K562 (cell line): Measurements from ENCODE around the gene ITPA. TPM values are rescaled to one million over a fixed set of nuclear protein-coding genes. Genes with fewer than 3 reads are reported as not detected.

ENCODE experiments used
- ATAC-seq: fragments of 200-7000 bp; cut with Tn5 transposase; 3 replicates; pipeline ENCODE4 v1.9.1; 2020; ENCODE audit warnings: moderate library complexity
- BruUV-seq: library from RNA; stranded (reverse); fragments of 400-500 nt; replicated peaks from 2 replicates; lab custom pipeline; 2021; lab: Mats Ljungman, UMichigan
- CTCF ChIA-PET: fragments of 300-600 bp; formaldehyde crosslinking; extraction: SDS; loops from one replicate; lab custom pipeline; 2021; ENCODE audit warnings: low intra/inter-chr PET ratio; lab: Yijun Ruan, JAX
- POLR2A ChIA-PET: fragments of 300-600, 350-650 bp; sonication (Branson Sonifier 250); formaldehyde crosslinking; extraction: SDS; loops from one replicate; lab custom pipeline; 2021; ENCODE audit warnings: antibody characterized with exemption, inconsistent platforms; lab: Yijun Ruan, JAX
- DNase-seq, 4 experiments: peaks; one replicate each; pipeline versions ENCODE4 v3.0.0 to v3.0.0-alpha.2; 2011 to 2018; ENCODE audit warnings: low spot score in 3 of 4, mixed read lengths in 3 of 4; ENCODE audit errors: extremely low read depth in 1 of 4
- FAIRE-seq: peaks from 2 replicates; lab custom pipeline; 2011; peaks lifted over from hg19 to GRCh38; lab: Jason Lieb, UNC
- H2AFZ ChIP-seq: 2 replicates; pipeline ENCODE4 v1.6.0; 2011; ENCODE audit warnings: low read depth, low read length, control low read depth, inconsistent platforms
- H3K27ac ChIP-seq: fragments of 200-600 bp; 3 replicates; pipeline ENCODE4 v1.8.0; 2011; ENCODE audit warnings: low read depth, mild to moderate bottlenecking, control low read depth, inconsistent platforms, low read length, moderate library complexity, mixed read lengths; ENCODE audit errors: extremely low read depth
- H3K27me3 ChIP-seq, 2 experiments: fragments of 300-600 bp in 1 of 2; 2 replicates in 1 of 2; 3 replicates in 1 of 2; pipeline versions ENCODE4 v1.6.0 to v1.8.0; 2011; ENCODE audit warnings: inconsistent platforms in 2 of 2, low read length in 2 of 2, mild to moderate bottlenecking in 1 of 2, mixed read lengths in 1 of 2, moderate library complexity in 1 of 2; ENCODE audit not compliant: control insufficient read depth in 2 of 2, insufficient read depth in 2 of 2
- H3K36me3 ChIP-seq: fragments of 300-600 bp; 3 replicates; pipeline ENCODE4 v1.8.0; 2011; ENCODE audit warnings: mild to moderate bottlenecking, low read length, inconsistent platforms; ENCODE audit not compliant: control insufficient read depth, insufficient read depth
- H3K4me1 ChIP-seq, 2 experiments: fragments of 200-600 bp in 1 of 2; replicated peaks in 1 of 2; 2 replicates in 1 of 2; 3 replicates in 1 of 2; pipeline versions ENCODE4 v1.5.1 to v1.8.0; 2011; ENCODE audit warnings: inconsistent platforms in 2 of 2, low read length in 2 of 2, mild to moderate bottlenecking in 1 of 2, mixed read lengths in 1 of 2, moderate library complexity in 1 of 2; ENCODE audit not compliant: control insufficient read depth in 2 of 2, insufficient read depth in 2 of 2
- H3K4me2 ChIP-seq: 2 replicates; pipeline ENCODE4 v1.6.1; 2011; ENCODE audit warnings: low read length, control low read depth, inconsistent platforms, mixed read lengths; ENCODE audit not compliant: insufficient read depth
- H3K4me3 ChIP-seq: fragments of 200-600 bp; sonication (generic), shearing (Covaris generic); 2 replicates; pipeline ENCODE4 v1.5.1; 2016; ENCODE audit warnings: control low read depth, inconsistent platforms
- H3K79me2 ChIP-seq: fragments of 200-600 bp; 3 replicates; pipeline ENCODE4 v1.8.0; 2011; ENCODE audit warnings: low read length, inconsistent platforms; ENCODE audit not compliant: control insufficient read depth, insufficient read depth
- H3K9ac ChIP-seq, 2 experiments: 2 replicates each; pipeline versions ENCODE4 v1.6.0 to v1.6.1; 2011; ENCODE audit warnings: low read depth in 2 of 2, low read length in 2 of 2, control low read depth in 1 of 2, inconsistent platforms in 1 of 2, mild to moderate bottlenecking in 1 of 2, mixed read lengths in 1 of 2; ENCODE audit not compliant: insufficient read depth in 1 of 2
- H3K9me1 ChIP-seq: one replicate; pipeline ENCODE4 v1.6.0; 2011; ENCODE audit warnings: inconsistent platforms, mild to moderate bottlenecking, low read length, moderate library complexity; ENCODE audit not compliant: control insufficient read depth, insufficient read depth
- H3K9me3 ChIP-seq: replicated peaks from 2 replicates; pipeline ENCODE4 v1.5.1; 2011; ENCODE audit warnings: low read depth, low read length, inconsistent platforms; ENCODE audit not compliant: control insufficient read depth, insufficient read depth
- H4K20me1 ChIP-seq: replicated peaks from 2 replicates; pipeline ENCODE4 v1.6.1; 2011; ENCODE audit warnings: low read length, inconsistent platforms, mixed read lengths; ENCODE audit not compliant: control insufficient read depth, insufficient read depth
- CBFA2T3 ChIP-seq: fragments of 450-650 bp; IDR thresholded peaks from 2 replicates; pipeline ENCODE4 v1.6.1; 2017
- CHD4 ChIP-seq: fragments of 200-600 bp; sonication (generic); IDR thresholded peaks from 3 replicates; pipeline ENCODE4 v1.6.1; 2012; ENCODE audit warnings: low read depth, mild to moderate bottlenecking, mixed read lengths, low read length, inconsistent platforms; ENCODE audit not compliant: insufficient read depth, insufficient replicate concordance, poor library complexity, severe bottlenecking
- EGR1 ChIP-seq: fragments of 450-650 bp; conservative IDR thresholded peaks from 2 replicates; pipeline ENCODE4 v1.6.1; 2017; ENCODE audit warnings: mild to moderate bottlenecking
- ESRRB ChIP-seq: fragments of 250-450 bp; sonication (Bioruptor Pico); IDR thresholded peaks from 2 replicates; pipeline ENCODE4 v1.5.0; 2020; ENCODE audit warnings: mild to moderate bottlenecking, moderate library complexity, borderline replicate concordance
- JUN ChIP-seq, 2 experiments: sonication (generic) in 1 of 2; formaldehyde crosslinking in 1 of 2; IDR thresholded peaks; 2 replicates each; pipeline versions ENCODE4 v1.6.1 to v1.8.0; 2012 to 2022; ENCODE audit warnings: borderline replicate concordance in 2 of 2, mild to moderate bottlenecking in 2 of 2, improper control_type of control experiment in 1 of 2, low read depth in 1 of 2, low read length in 1 of 2, missing genetic modification reagents in 1 of 2
- JUND ChIP-seq, 2 experiments: IDR thresholded peaks; 2 replicates in 1 of 2; 3 replicates in 1 of 2; pipeline ENCODE4 v1.6.1; 2011; ENCODE audit warnings: borderline replicate concordance in 2 of 2, low read depth in 2 of 2, low read length in 2 of 2, improper control_type of control experiment in 1 of 2, missing biosample characterization in 1 of 2, missing genetic modification characterization in 1 of 2, missing genetic modification reagents in 1 of 2
- L3MBTL2 ChIP-seq: fragments of 450-650 bp; IDR thresholded peaks from 2 replicates; pipeline ENCODE4 v1.6.1; 2016; ENCODE audit warnings: mild to moderate bottlenecking, moderate library complexity
- MTF1 ChIP-seq: fragments of 250-450 bp; sonication (Bioruptor Pico); IDR thresholded peaks from 2 replicates; pipeline ENCODE4 v1.9.0; 2021; ENCODE audit warnings: moderate library complexity, mild to moderate bottlenecking, inconsistent platforms, borderline replicate concordance
- PHF21A ChIP-seq: fragments of 450-650 bp; IDR thresholded peaks from 2 replicates; pipeline ENCODE4 v1.6.1; 2017; ENCODE audit warnings: low read depth, borderline replicate concordance
- SPI1 ChIP-seq: IDR thresholded peaks from 2 replicates; pipeline ENCODE4 v1.6.1; 2011; ENCODE audit warnings: low read depth, low read length, control low read depth, borderline replicate concordance
- TEAD1 ChIP-seq, 2 experiments: fragments of 450-650 bp in 1 of 2; sonication (generic) in 1 of 2; formaldehyde crosslinking; IDR thresholded peaks; 2 replicates each; pipeline versions ENCODE4 v1.4.0 to v1.8.0; 2020 to 2022; ENCODE audit warnings: mild to moderate bottlenecking in 2 of 2, missing genetic modification reagents in 1 of 2
- ZNF134 ChIP-seq: fragments of 250-450 bp; sonication (Bioruptor Pico); conservative IDR thresholded peaks from 2 replicates; pipeline ENCODE4 v1.4.0; 2020
- ZNF224 ChIP-seq: sonication (generic); formaldehyde crosslinking; IDR thresholded peaks from 2 replicates; pipeline ENCODE4 v1.8.0; 2022; ENCODE audit warnings: mild to moderate bottlenecking, missing genetic modification reagents
- ZNF561 ChIP-seq: fragments of 450-650 bp; formaldehyde crosslinking; conservative IDR thresholded peaks from 2 replicates; pipeline ENCODE4 v1.4.0; 2020; ENCODE audit warnings: mild to moderate bottlenecking, moderate library complexity
- ZNF584 ChIP-seq: fragments of 200-800 bp; sonication (Bioruptor generic); IDR thresholded peaks from 2 replicates; pipeline ENCODE4 v1.6.1; 2016; ENCODE audit warnings: low read depth, mild to moderate bottlenecking, missing genetic modification characterization, missing compliant biosample characterization
- WGBS: fragments of 100-300 bp; shearing (Covaris generic); methylation state at CpG from one replicate; pipeline ENCODE4 v1.1.6; 2016; ENCODE audit warnings: low coverage, mixed read lengths; ENCODE audit not compliant: insufficient coverage; ENCODE audit errors: missing lambda C conversion rate; 5-methylcytosine and 5-hydroxymethylcytosine counted together
- in situ Hi-C: fragments of 300-500 bp; cut with MboI; formaldehyde crosslinking; loops from 4 replicates; pipeline ENCODE4 v1.15.0; 2018; ENCODE audit warnings: inconsistent platforms, mixed read lengths
- intact Hi-C: fragments of 100-400 bp; cut with micrococcal nuclease; formaldehyde crosslinking; loops from 2 replicates; pipeline ENCODE4 v1.14.2; 2022
- polyA plus RNA-seq, 8 experiments: library from polyadenylated mRNA; depleted of rRNA in 4 of 8; stranded (reverse) in 5 of 8; unstranded in 3 of 8; fragments of >200 nt; fragmentation: Nextera tagmentation in 2 of 8; fragmentation: Illumina TruSeq in 1 of 8; extraction: Ambion mirVana in 2 of 8; extraction: Trizol in 1 of 8; gene quantifications; 2 replicates each; pipeline versions ENCODE4 v1.2.1 to v1.2.3, GENCODE V29; 2011 to 2014; ENCODE audit warnings: inconsistent platforms in 1 of 8, missing spikeins in 1 of 8
- total RNA-seq, 7 experiments: library from RNA; depleted of rRNA in 6 of 7; stranded (reverse); fragments of >200 nt in 6 of 7; fragmentation: Illumina TruSeq in 2 of 7; extraction: Trizol in 2 of 7; gene quantifications; 2 replicates each; pipeline versions ENCODE4 v1.2.1 to v1.2.3, GENCODE V29; 2011 to 2021; ENCODE audit warnings: low replicate concordance in 1 of 7
- TF ChIP-seq, protein P1 (sequence below): fragments of 450-650 bp; formaldehyde crosslinking; IDR thresholded peaks from 2 replicates; pipeline ENCODE4 v1.4.0; 2022; ENCODE audit warnings: mild to moderate bottlenecking, moderate library complexity
- TF ChIP-seq, protein P2 (sequence below): fragments of 250-450 bp; sonication (Bioruptor Pico); IDR thresholded peaks from 2 replicates; pipeline ENCODE4 v1.5.0; 2021

ITPA gene
- total and polyA plus RNA-seq, 9 of the 15 experiments (the other 6 are each of a cell fraction or from before 2014, with no cell fraction given): 5.0 to 79.7 (median 36.7) TPM

DNA sequence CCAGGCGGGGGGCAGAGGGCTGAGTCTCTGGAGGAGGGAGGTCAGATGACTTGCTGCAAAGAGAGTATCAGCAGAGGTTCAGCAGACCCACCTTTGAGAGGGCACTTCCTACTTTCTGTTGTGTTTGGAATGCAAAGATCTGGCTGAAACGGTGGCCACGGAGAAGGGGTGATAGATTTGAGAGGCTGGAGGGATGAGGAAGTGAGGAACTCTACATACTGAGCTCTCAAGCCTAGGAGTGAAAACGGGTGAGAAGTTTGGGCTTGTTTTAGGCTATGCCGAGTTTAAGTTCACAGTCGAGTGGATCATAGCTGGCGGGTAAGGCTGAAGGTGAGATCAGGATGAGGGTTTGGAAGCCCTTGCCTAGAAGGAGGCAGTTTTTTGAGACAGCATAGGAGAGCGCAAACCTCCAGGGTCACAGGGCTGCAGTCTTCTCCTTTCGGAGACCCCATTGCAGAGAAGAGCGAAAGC is 477 bp upstream of the ITPA start (continued):
- TF ChIP-seq ZNF584 (CRISPR knock-in tag): no peak
- no peak for TF ChIP-seq EGR1
- TF ChIP-seq, protein P1, sequence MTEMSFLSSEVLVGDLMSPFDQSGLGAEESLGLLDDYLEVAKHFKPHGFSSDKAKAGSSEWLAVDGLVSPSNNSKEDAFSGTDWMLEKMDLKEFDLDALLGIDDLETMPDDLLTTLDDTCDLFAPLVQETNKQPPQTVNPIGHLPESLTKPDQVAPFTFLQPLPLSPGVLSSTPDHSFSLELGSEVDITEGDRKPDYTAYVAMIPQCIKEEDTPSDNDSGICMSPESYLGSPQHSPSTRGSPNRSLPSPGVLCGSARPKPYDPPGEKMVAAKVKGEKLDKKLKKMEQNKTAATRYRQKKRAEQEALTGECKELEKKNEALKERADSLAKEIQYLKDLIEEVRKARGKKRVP (CRISPR knock-in tag): no peak
- no peak for TF ChIP-seq ZNF561 (CRISPR knock-in tag)
- TF ChIP-seq CHD4: peak; percentile 12
- TF ChIP-seq ESRRB (CRISPR knock-in tag): no peak
- TF ChIP-seq SPI1: peak; percentile 79; the same call in 1 of the 2 replicates
- TF ChIP-seq CBFA2T3: no peak
- no peak for TF ChIP-seq L3MBTL2
- no peak for TF ChIP-seq MTF1 (CRISPR knock-in tag)
- TF ChIP-seq PHF21A: no peak

DNA sequence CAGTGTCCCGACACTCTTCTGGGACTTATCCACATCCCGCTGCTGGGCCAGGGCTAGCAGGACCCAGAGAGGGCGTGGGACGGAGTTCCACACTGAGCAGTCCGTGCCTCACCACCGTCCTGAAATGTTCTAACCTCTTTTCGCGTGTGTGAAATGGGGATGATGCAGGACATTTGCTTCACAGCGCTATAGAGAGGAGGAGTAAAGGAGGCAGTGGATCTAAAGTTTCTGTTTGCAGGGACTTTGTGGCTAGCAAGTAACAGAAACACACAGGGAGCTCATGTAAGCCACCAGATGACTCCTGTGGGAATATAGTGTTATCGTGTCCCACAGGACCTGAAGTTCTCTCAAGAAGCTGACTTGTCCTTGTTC is 634 bp downstream of the ITPA start:
- WGBS: 0% methylated on average over 5 of the region's 10 CpGs
- peak; percentile 61 for ATAC-seq
- no peaks in the 10 kb centered on the region for H3K27me3 ChIP-seq
- no peaks in the 10 kb centered on the region for H4K20me1 ChIP-seq
- no TSS peak for BruUV-seq
- intact Hi-C loops (no loop called here), in situ Hi-C loops (no loop called here)
- POLR2A ChIA-PET: interaction anchor here (0.9 kb wide), 1 partner anchor 39 kb away, joined by 3 read pairs; no protein-coding TSS in a partner anchor
- FAIRE-seq: peak; percentile 64
- H3K9me1 ChIP-seq: no peaks in the 10 kb centered on the region
- H3K4me1 ChIP-seq: peaks cover 7 to 10% of the 10 kb centered on the region in 2 experiments; a peak in 4 of 5 replicates
- no peaks in the 10 kb centered on the region for H3K9me3 ChIP-seq
- H3K27ac ChIP-seq: peak overlapping the region; percentile 90
- H2AFZ ChIP-seq: peak overlapping the region; percentile 95
- CTCF ChIA-PET: no interaction called here
- peak in 1 of 4 experiments; percentile 12 for DNase-seq
- TF ChIP-seq TEAD1 (CRISPR knock-in tag; IDR thresholded peaks at IDR 0.05): 0 out of 4 replicates have a peak, but pooled peaks of 1 of the 2 experiments have one; percentile 29
- no peak for TF ChIP-seq JUN (IDR thresholded peaks at IDR 0.05; ENCODE audit: borderline replicate concordance, low read depth, low read length)
- TF ChIP-seq JUN (CRISPR knock-in tag; IDR thresholded peaks at IDR 0.05; ENCODE audit: borderline replicate concordance): 0 out of 2 replicates have a peak, but pooled peaks have one; percentile 19
- TF ChIP-seq, protein P2, sequence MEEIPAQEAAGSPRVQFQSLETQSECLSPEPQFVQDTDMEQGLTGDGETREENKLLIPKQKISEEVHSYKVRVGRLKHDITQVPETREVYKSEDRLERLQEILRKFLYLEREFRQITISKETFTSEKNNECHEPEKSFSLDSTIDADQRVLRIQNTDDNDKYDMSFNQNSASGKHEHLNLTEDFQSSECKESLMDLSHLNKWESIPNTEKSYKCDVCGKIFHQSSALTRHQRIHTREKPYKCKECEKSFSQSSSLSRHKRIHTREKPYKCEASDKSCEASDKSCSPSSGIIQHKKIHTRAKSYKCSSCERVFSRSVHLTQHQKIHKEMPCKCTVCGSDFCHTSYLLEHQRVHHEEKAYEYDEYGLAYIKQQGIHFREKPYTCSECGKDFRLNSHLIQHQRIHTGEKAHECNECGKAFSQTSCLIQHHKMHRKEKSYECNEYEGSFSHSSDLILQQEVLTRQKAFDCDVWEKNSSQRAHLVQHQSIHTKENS: no peak
- TF ChIP-seq ZNF134: no peak
- TF ChIP-seq JUND (IDR thresholded peaks at IDR 0.05; ENCODE audit: borderline replicate concordance, low read depth, low read length): no peak
- TF ChIP-seq JUND (tag; IDR thresholded peaks at IDR 0.05; ENCODE audit: borderline replicate concordance, low read depth, low read length): no peak
- TF ChIP-seq ZNF224: no peak
- H3K4me2 ChIP-seq: peak overlapping the region; percentile 99
- H3K79me2 ChIP-seq: peaks cover 46% of the 10 kb centered on the region
- H3K36me3 ChIP-seq: peaks cover 21% of the 10 kb centered on the region; the same call in 2 of the 3 replicates
- peak overlapping the region; percentile 85 to 96 for H3K9ac ChIP-seq
- H3K4me3 ChIP-seq: peak overlapping the region; percentile 99
